Heart left ventricle (tissue), 13 donors: ENCODE results near the gene DDB1.

Experiments
- POLR2A ChIP-seq, 2 donors: fragments of 450-650 bp; IDR thresholded peaks; one replicate each; pipeline ENCODE4 v1.6.1; 2017; ENCODE audit warnings: antibody characterized with exemption in 2 of 2, mild to moderate bottlenecking in 2 of 2, moderate library complexity in 2 of 2
- TF ChIP-seq, protein P1 (sequence below), 12 donors: fragments of 200-600 bp; sonication (generic) in 4 of 12; IDR thresholded peaks; one replicate each; pipeline versions ENCODE4 v1.5.0 to v1.8.0; 2018 to 2022; ENCODE audit warnings: antibody characterized with exemption in 12 of 12, mild to moderate bottlenecking in 5 of 12
- donor health status: ischemic (EF 13 %, LVEDD 7.1; RV severe dilation, severe dysfunction).
- donor health status: DM: no; HTN: yes; CAD: no.
- donor health status: DM: no; HTN: no; CAD: no.
- donor health status: ischemic (EF 25% LVEDD 6.9; RV normal size, moderate dysfunction).
- donor health status: ischemic (EF 25% LVEDD 5.7; RV mildly dilated, moderate dysfunction).
- donor health status: ischemic (EF 35%, LVEDD 5.7; RV mildly dilated, moderate dysfunction).
- donor health status: nonischemic (EF 11% LVEDD 7.7; RV severe dilation, severe dysfunction).
- donor health status: DM: yes; HTN: yes; CAD: no.
- donor health status: PGD.
- donor health status: ischemic (EF 29% LVEDD 5.4; RV normal size, mild dysfunction).
- donor health status: nonischemic (EF 23%, LVEDD 6.1; RV moderate dilation, normal function).

- TF ChIP-seq, protein P1, sequence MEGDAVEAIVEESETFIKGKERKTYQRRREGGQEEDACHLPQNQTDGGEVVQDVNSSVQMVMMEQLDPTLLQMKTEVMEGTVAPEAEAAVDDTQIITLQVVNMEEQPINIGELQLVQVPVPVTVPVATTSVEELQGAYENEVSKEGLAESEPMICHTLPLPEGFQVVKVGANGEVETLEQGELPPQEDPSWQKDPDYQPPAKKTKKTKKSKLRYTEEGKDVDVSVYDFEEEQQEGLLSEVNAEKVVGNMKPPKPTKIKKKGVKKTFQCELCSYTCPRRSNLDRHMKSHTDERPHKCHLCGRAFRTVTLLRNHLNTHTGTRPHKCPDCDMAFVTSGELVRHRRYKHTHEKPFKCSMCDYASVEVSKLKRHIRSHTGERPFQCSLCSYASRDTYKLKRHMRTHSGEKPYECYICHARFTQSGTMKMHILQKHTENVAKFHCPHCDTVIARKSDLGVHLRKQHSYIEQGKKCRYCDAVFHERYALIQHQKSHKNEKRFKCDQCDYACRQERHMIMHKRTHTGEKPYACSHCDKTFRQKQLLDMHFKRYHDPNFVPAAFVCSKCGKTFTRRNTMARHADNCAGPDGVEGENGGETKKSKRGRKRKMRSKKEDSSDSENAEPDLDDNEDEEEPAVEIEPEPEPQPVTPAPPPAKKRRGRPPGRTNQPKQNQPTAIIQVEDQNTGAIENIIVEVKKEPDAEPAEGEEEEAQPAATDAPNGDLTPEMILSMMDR (IDR thresholded peaks at IDR 0.05) = no peak
- no peak for TF ChIP-seq POLR2A (IDR thresholded peaks at IDR 0.05)
These were observed 37.6 kb upstream of the DDB1 start for GRCh38 chr11:61370349-61371005.
